Bronchial epithelial cell (primary cell): ENCODE measurements around the gene PLET1. TPM values are rescaled to one million over a fixed set of nuclear protein-coding genes. Genes with fewer than 3 reads are reported as not detected.
A peak's percentile ranks its signal among the peaks of the same experiment; 100 is the strongest.

Experiments used
- DNase-seq: peaks from one replicate; pipeline ENCODE4 v3.0.0-alpha.2; 2010; ENCODE audit warnings: low read depth
- FAIRE-seq: peaks from 2 replicates; lab custom pipeline; 2011; peaks lifted over from hg19 to GRCh38; lab: Jason Lieb, UNC
- H3K27me3 ChIP-seq: 2 replicates; pipeline ENCODE4 v1.5.1; 2011; ENCODE audit warnings: low read length; ENCODE audit not compliant: control insufficient read depth, insufficient read depth
- H3K36me3 ChIP-seq: 2 replicates; pipeline ENCODE4 v1.5.1; 2011; ENCODE audit warnings: low read length; ENCODE audit not compliant: control insufficient read depth, insufficient read depth
- H3K4me3 ChIP-seq: 2 replicates; pipeline ENCODE4 v1.5.1; 2011; ENCODE audit warnings: mild to moderate bottlenecking, low read depth, low read length, control low read depth
- total RNA-seq: library from RNA; depleted of rRNA; stranded (reverse); fragments of >200 nt; gene quantifications from 2 replicates; pipeline ENCODE4 v1.2.1, GENCODE V29; 2014
- TF ChIP-seq, protein P1 (sequence below): IDR thresholded peaks from 2 replicates; pipeline ENCODE4 v1.5.1; 2011; ENCODE audit warnings: mild to moderate bottlenecking, moderate library complexity, low read length, control low read depth, inconsistent platforms; ENCODE audit not compliant: insufficient read depth, severe bottlenecking

PLET1 gene
- total RNA-seq, 1 donor from 2014 or later: not detected

- no peak for FAIRE-seq
- H3K4me3 ChIP-seq: no peak overlapping the region
- no peak for DNase-seq
- H3K27me3 ChIP-seq: no peaks in the 10 kb centered on the region
- TF ChIP-seq, protein P1, sequence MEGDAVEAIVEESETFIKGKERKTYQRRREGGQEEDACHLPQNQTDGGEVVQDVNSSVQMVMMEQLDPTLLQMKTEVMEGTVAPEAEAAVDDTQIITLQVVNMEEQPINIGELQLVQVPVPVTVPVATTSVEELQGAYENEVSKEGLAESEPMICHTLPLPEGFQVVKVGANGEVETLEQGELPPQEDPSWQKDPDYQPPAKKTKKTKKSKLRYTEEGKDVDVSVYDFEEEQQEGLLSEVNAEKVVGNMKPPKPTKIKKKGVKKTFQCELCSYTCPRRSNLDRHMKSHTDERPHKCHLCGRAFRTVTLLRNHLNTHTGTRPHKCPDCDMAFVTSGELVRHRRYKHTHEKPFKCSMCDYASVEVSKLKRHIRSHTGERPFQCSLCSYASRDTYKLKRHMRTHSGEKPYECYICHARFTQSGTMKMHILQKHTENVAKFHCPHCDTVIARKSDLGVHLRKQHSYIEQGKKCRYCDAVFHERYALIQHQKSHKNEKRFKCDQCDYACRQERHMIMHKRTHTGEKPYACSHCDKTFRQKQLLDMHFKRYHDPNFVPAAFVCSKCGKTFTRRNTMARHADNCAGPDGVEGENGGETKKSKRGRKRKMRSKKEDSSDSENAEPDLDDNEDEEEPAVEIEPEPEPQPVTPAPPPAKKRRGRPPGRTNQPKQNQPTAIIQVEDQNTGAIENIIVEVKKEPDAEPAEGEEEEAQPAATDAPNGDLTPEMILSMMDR: no peak
- peaks cover 3% of the 10 kb centered on the region for H3K36me3 ChIP-seq
Observed at GRCh38 chr11:112296044-112296443, 35.4 kb upstream of the PLET1 start.

GRCh38 chr11:112294688-112295340 lies 34.2 kb upstream of the PLET1 start:
- Histone ChIP-seq H3K4me3 (no peak overlapping the region), H3K36me3 (peaks cover 3% of the 10 kb centered on the region), H3K27me3 (no peaks in the 10 kb centered on the region)
- DNase-seq: no peak
- no peak for FAIRE-seq
- TF ChIP-seq, protein P1: no peak

DNA sequence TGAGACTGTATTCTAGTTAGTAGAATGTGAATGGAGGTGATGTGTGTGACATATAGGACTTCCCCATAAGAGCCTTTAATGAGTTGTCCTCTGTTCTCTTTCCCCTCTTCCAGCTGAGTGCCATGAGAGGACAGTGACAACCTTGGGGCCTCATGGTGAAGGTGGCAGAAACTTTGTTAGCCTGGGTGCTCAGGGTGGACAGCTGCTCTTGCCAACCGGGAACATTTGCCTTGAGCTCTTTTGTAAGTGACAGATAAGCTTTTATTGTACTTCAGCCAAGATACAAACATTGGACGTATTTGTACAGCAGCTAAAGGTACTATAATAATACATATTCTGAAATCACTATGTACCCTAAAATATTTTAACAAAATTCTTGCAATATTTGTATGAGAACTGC lies 33.0 kb upstream of the PLET1 start:
- no peak for FAIRE-seq

DNA sequence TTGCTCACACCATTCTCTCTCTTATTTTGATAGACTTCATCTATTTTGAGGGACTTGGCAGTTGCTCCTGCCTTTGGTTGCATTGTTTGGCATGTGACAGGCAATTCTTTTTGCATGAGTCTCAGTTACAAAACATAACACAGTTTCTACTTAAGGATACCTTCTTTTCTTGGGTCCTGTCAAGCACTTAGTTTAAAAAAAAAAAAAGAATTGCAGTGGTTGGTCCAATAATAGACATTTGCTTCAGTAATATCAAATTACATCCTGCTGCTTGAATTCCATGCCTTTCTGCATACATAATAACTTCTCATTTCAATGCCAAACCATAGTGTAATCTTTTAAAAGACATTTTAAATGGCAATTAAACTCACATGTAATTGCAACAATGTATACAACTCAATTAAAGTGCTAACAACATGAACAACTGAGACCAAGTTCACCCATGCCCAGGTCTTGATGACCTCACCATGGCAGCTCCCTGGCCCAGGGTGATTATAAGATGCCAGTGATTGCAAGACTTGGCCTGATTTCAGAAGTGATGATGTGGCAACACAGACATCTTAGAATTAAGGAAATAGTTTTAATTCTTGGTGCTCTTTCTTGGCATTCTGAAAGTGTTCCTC lies 32.2 kb upstream of the PLET1 start:
- Histone ChIP-seq H3K27me3 (no peaks in the 10 kb centered on the region), H3K36me3 (peaks cover 2% of the 10 kb centered on the region), H3K4me3 (no peak overlapping the region)
- no peak for FAIRE-seq
- TF ChIP-seq, protein P1: no peak
- DNase-seq: peak; percentile 93

More for the DNA sequence above, 33.0 kb upstream of the PLET1 start:
- DNase-seq: no peak
- TF ChIP-seq, protein P1: no peak
- H3K27me3 ChIP-seq: no peaks in the 10 kb centered on the region
- H3K36me3 ChIP-seq: peaks cover 2% of the 10 kb centered on the region
- no peak overlapping the region for H3K4me3 ChIP-seq

DNA sequence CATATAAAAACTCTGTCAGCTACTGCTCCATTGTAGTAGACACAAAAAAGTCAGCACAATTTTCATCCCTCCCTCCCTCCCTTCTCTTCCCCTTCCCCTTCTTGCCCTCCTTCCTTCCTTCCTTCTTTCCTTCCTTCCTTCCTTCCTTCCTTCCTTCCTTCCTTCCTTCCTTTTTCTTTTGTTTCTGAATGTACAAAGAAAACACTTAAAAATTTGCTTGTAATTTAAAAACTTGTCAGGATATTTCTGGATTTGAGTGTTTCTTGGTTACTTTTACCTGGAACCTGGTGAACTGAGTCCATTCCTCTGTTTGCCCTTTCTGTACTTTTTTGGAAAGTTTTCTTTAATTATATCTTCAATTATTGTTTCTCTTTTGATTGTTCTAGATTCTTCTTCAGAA lies 31.5 kb upstream of the PLET1 start:
- H3K4me3 ChIP-seq: no peak overlapping the region
- FAIRE-seq: no peak
- no peaks in the 10 kb centered on the region for H3K27me3 ChIP-seq
- DNase-seq: no peak
- TF ChIP-seq, protein P1: no peak
- peaks cover 2% of the 10 kb centered on the region for H3K36me3 ChIP-seq
